MCF 10A (cell line): Measurements from ENCODE around the gene SLC25A48. TPM values are rescaled to one million over a fixed set of nuclear protein-coding genes. Genes with fewer than 3 reads are reported as not detected.

Source experiments
- BruUV-seq: library from RNA; stranded (reverse); fragments of 400-500 nt; replicated peaks from 2 replicates; lab custom pipeline; 2021; lab: Mats Ljungman, UMichigan
- CTCF ChIA-PET: fragments of 300-600 bp; sonication (Branson Sonifier 250); formaldehyde crosslinking; extraction: SDS; loops from one replicate; lab custom pipeline; 2021; ENCODE audit warnings: antibody characterized with exemption, inconsistent platforms; lab: Yijun Ruan, JAX
- POLR2A ChIA-PET: fragments of 300-600, 350-650 bp; sonication (Branson Sonifier 250); formaldehyde crosslinking; extraction: SDS; loops from one replicate; lab custom pipeline; 2020; ENCODE audit warnings: antibody characterized with exemption, inconsistent platforms; lab: Yijun Ruan, JAX
- DNase-seq: peaks from one replicate; pipeline ENCODE4 v3.0.0-alpha.2; 2018; ENCODE audit not compliant: unreplicated experiment
- H3K27ac Mint-ChIP-seq: one replicate; pipeline ENCODE4 v1.8.0; 2022; ENCODE audit warnings: mild to moderate bottlenecking, low read depth, mixed read lengths; ENCODE audit not compliant: unreplicated experiment
- H3K27me3 Mint-ChIP-seq: one replicate; pipeline ENCODE4 v1.8.0; 2022; ENCODE audit warnings: mixed read lengths; ENCODE audit not compliant: insufficient read depth, unreplicated experiment
- H3K36me3 Mint-ChIP-seq: one replicate; pipeline ENCODE4 v1.8.0; 2022; ENCODE audit warnings: mild to moderate bottlenecking, moderate library complexity, mixed read lengths; ENCODE audit not compliant: insufficient read depth, unreplicated experiment
- H3K4me1 Mint-ChIP-seq: one replicate; pipeline ENCODE4 v1.8.0; 2022; ENCODE audit warnings: mixed read lengths; ENCODE audit not compliant: insufficient read depth, unreplicated experiment
- H3K4me3 Mint-ChIP-seq: one replicate; pipeline ENCODE4 v1.8.0; 2022; ENCODE audit warnings: mild to moderate bottlenecking, moderate library complexity, mixed read lengths; ENCODE audit not compliant: unreplicated experiment
- H3K9me3 Mint-ChIP-seq: one replicate; pipeline ENCODE4 v1.8.0; 2022; ENCODE audit warnings: mixed read lengths; ENCODE audit not compliant: unreplicated experiment
- CTCF ChIP-seq: fragments of 200-600 bp; IDR thresholded peaks from one replicate; pipeline ENCODE4 v1.8.0; 2022; ENCODE audit warnings: antibody characterized with exemption, mild to moderate bottlenecking; ENCODE audit not compliant: unreplicated experiment
- intact Hi-C: fragments of 100-400 bp; cut with micrococcal nuclease; formaldehyde crosslinking; loops from 2 replicates; pipeline ENCODE4 v1.14.1; 2022
- total RNA-seq: library from RNA; stranded (reverse); gene quantifications from 2 replicates; pipeline ENCODE4 v1.2.3, GENCODE V29; 2022

Gene SLC25A48
- total RNA-seq, 1 experiment from 2014 or later: not detected

GRCh38 chr5:135930029-135930948 is 95.8 kb downstream of the SLC25A48 start:
- ChIA-PET POLR2A (no interaction called here), CTCF (interaction anchor here (0.6 kb wide), 1 partner anchor 443 kb away, joined by 4 read pairs; no protein-coding TSS in a partner anchor)
- DNase-seq: no peak
- Mint-ChIP-seq H3K27me3 (peaks cover 78% of the 10 kb centered on the region), H3K36me3 (no peaks in the 10 kb centered on the region), H3K4me3 (no peak overlapping the region), H3K4me1 (no peaks in the 10 kb centered on the region), H3K9me3 (no peaks in the 10 kb centered on the region), H3K27ac (no peak overlapping the region)
- TF ChIP-seq CTCF: no peak
- intact Hi-C loops: no loop called here
- BruUV-seq: no TSS peak

- intact Hi-C loops: no loop called here
- TF ChIP-seq CTCF: no peak
- ChIA-PET CTCF (interaction anchor here (1.6 kb wide), 1 partner anchor 40 kb away, joined by 5 read pairs; no protein-coding TSS in a partner anchor), POLR2A (no interaction called here)
- no peaks in the 10 kb centered on the region for H3K9me3 Mint-ChIP-seq
- no peak overlapping the region for H3K27ac Mint-ChIP-seq
- DNase-seq: no peak
- H3K27me3 Mint-ChIP-seq: peaks cover 71% of the 10 kb centered on the region
- no peaks in the 10 kb centered on the region for H3K36me3 Mint-ChIP-seq
- no TSS peak for BruUV-seq
- no peaks in the 10 kb centered on the region for H3K4me1 Mint-ChIP-seq
- no peak overlapping the region for H3K4me3 Mint-ChIP-seq
Measured at GRCh38 chr5:135930949-135931295, 96.5 kb downstream of the SLC25A48 start.

- Mint-ChIP-seq H3K27me3 (peaks cover 49% of the 10 kb centered on the region), H3K4me3 (no peak overlapping the region)
- POLR2A ChIA-PET: interaction anchor here (0.6 to 1.0 kb wide), 2 partner anchors 8 to 244 kb away, joined by 3 read pairs; no protein-coding TSS in a partner anchor
Measured at GRCh38 chr5:135934939-135935338, 100.5 kb downstream of the SLC25A48 start.

More at GRCh38 chr5:135934939-135935338, 100.5 kb downstream of the SLC25A48 start:
- H3K9me3 Mint-ChIP-seq: no peaks in the 10 kb centered on the region
- no peak for TF ChIP-seq CTCF
- H3K36me3 Mint-ChIP-seq: no peaks in the 10 kb centered on the region
- DNase-seq: no peak
- H3K27ac Mint-ChIP-seq: no peak overlapping the region
- BruUV-seq: no TSS peak
- CTCF ChIA-PET: interaction anchor here (0.9 to 1.7 kb wide), 4 partner anchors 10 to 297 kb away, joined by 3 to 5 read pairs (median 4); no protein-coding TSS in a partner anchor
- intact Hi-C loops: no loop called here
- H3K4me1 Mint-ChIP-seq: no peaks in the 10 kb centered on the region
